ENCODE data around the gene TAPBP.

- TF ChIP-seq YY1 (IDR thresholded peaks at IDR 0.05; ENCODE audit: insufficient read depth, insufficient read length) (no peak), ZNF274 (IDR thresholded peaks at IDR 0.05; ENCODE audit: low read depth, low read length) (no peak), SUZ12 (IDR thresholded peaks at IDR 0.05; ENCODE audit: extremely low read depth, insufficient read depth, insufficient read length) (no peak)
These were observed 10.2 kb upstream of the TAPBP start for GRCh38 chr6:33324125-33324524.
